GM12878 (cell line): ENCODE measurements around the gene HOXB3. TPM values are rescaled to one million over a fixed set of nuclear protein-coding genes. Genes with fewer than 3 reads are reported as not detected.

Experiments
- ATAC-seq: fragments of 200-7000 bp; cut with Tn5 transposase; 3 replicates; pipeline ENCODE4 v1.9.1; 2020; ENCODE audit warnings: mild to moderate bottlenecking, moderate library complexity
- BruUV-seq: library from RNA; stranded (reverse); fragments of 400-500 nt; replicated peaks from 2 replicates; lab custom pipeline; 2021; lab: Mats Ljungman, UMichigan
- CTCF ChIA-PET: fragments of 300-600 bp; sonication (Branson Sonifier 250); formaldehyde crosslinking; extraction: SDS; loops from one replicate; lab custom pipeline; 2021; ENCODE audit warnings: inconsistent platforms; lab: Yijun Ruan, JAX
- POLR2A ChIA-PET: fragments of 350-600 bp; formaldehyde crosslinking; extraction: SDS; loops from one replicate; lab custom pipeline; 2021; ENCODE audit warnings: inconsistent platforms; lab: Charles Lee
- RAD21 ChIA-PET: fragments of 300-600 bp; sonication (Branson Sonifier 250); formaldehyde crosslinking; loops from one replicate; lab custom pipeline; 2023; ENCODE audit warnings: antibody characterized with exemption; ENCODE audit not compliant: unreplicated experiment; lab: Charles Lee
- SMC1A ChIA-PET: fragments of 300-600 bp; sonication (Branson Sonifier 250); formaldehyde crosslinking; loops from one replicate; lab custom pipeline; 2023; ENCODE audit not compliant: unreplicated experiment, uncharacterized antibody; lab: Charles Lee
- DNase-seq: peaks from one replicate; pipeline ENCODE4 v3.0.0-alpha.2; 2011; ENCODE audit warnings: low read depth, low spot score
- FAIRE-seq: peaks from 3 replicates; lab custom pipeline; 2011; peaks lifted over from hg19 to GRCh38; lab: Jason Lieb, UNC
- H2AFZ ChIP-seq: 2 replicates; pipeline ENCODE4 v1.6.0; 2011; ENCODE audit warnings: low read depth, low read length, control low read depth; ENCODE audit not compliant: control insufficient read depth
- H3K27ac ChIP-seq: 2 replicates; pipeline ENCODE4 v1.5.1; 2011; ENCODE audit warnings: control low read depth; ENCODE audit not compliant: control insufficient read depth, insufficient read depth
- H3K27me3 ChIP-seq, 2 experiments: replicated peaks in 1 of 2; 2 replicates each; pipeline versions ENCODE4 v1.6.0 to v1.6.1; 2011; ENCODE audit warnings: low read length in 1 of 2; ENCODE audit not compliant: control insufficient read depth in 2 of 2, insufficient read depth in 2 of 2
- H3K36me3 ChIP-seq, 2 experiments: 2 replicates each; pipeline ENCODE4 v1.5.1; 2011; ENCODE audit warnings: low read length in 1 of 2; ENCODE audit not compliant: control insufficient read depth in 2 of 2, insufficient read depth in 2 of 2
- H3K4me1 ChIP-seq: 2 replicates; pipeline ENCODE4 v1.6.1; 2011; ENCODE audit warnings: mild to moderate bottlenecking, low read length, moderate library complexity, mixed read lengths; ENCODE audit not compliant: control insufficient read depth, insufficient read depth
- H3K4me2 ChIP-seq: 2 replicates; pipeline ENCODE4 v1.6.0; 2011; ENCODE audit warnings: control low read depth; ENCODE audit not compliant: control insufficient read depth, insufficient read depth
- H3K4me3 ChIP-seq: fragments of 200-600 bp; sonication (generic); 2 replicates; pipeline ENCODE4 v1.5.1; 2016
- H3K79me2 ChIP-seq: 2 replicates; pipeline ENCODE4 v1.6.0; 2011; ENCODE audit warnings: low read length; ENCODE audit not compliant: control insufficient read depth, insufficient read depth
- H3K9ac ChIP-seq: 2 replicates; pipeline ENCODE4 v1.8.0; 2011; ENCODE audit warnings: low read length, control low read depth, mixed read lengths; ENCODE audit not compliant: control insufficient read depth, insufficient read depth
- H3K9me3 ChIP-seq: replicated peaks from 3 replicates; pipeline ENCODE4 v1.5.1; 2011; ENCODE audit warnings: mild to moderate bottlenecking, low read length; ENCODE audit not compliant: control insufficient read depth, insufficient read depth
- H4K20me1 ChIP-seq: 2 replicates; pipeline ENCODE4 v1.6.0; 2011; ENCODE audit not compliant: control insufficient read depth, insufficient read depth
- CBX5 ChIP-seq: sonication (generic); IDR thresholded peaks from 2 replicates; pipeline ENCODE4 v1.6.1; 2016; ENCODE audit warnings: low read depth, moderate library complexity, mild to moderate bottlenecking, inconsistent platforms
- ETV6 ChIP-seq, 2 experiments: fragments of 450-650 bp in 1 of 2; IDR thresholded peaks in 1 of 2; conservative IDR thresholded peaks in 1 of 2; 2 replicates each; pipeline ENCODE4 v1.6.1; 2014; ENCODE audit warnings: antibody characterized with exemption in 1 of 2, borderline replicate concordance in 1 of 2, low read depth in 1 of 2, mild to moderate bottlenecking in 1 of 2, moderate library complexity in 1 of 2
- HCFC1 ChIP-seq: fragments of 150-350 bp; IDR thresholded peaks from 2 replicates; pipeline ENCODE4 v1.6.1; 2014; ENCODE audit warnings: low read length
- IKZF2 ChIP-seq, 2 experiments: fragments of 450-650 bp; IDR thresholded peaks; 2 replicates each; pipeline ENCODE4 v1.6.1; 2017; ENCODE audit warnings: mild to moderate bottlenecking in 2 of 2, moderate library complexity in 2 of 2
- POLR2AphosphoS2 ChIP-seq: IDR thresholded peaks from 2 replicates; pipeline ENCODE4 v1.6.1; 2011; ENCODE audit warnings: low read depth, mild to moderate bottlenecking, low read length, improper control_type of control experiment, moderate library complexity
- RFX5 ChIP-seq: IDR thresholded peaks from 2 replicates; pipeline ENCODE4 v1.6.1; 2011; ENCODE audit warnings: low read depth, low read length, improper control_type of control experiment
- SMAD1 ChIP-seq: fragments of 450-650 bp; IDR thresholded peaks from 2 replicates; pipeline ENCODE4 v1.6.1; 2018; ENCODE audit warnings: mild to moderate bottlenecking, low read depth; ENCODE audit not compliant: partially characterized antibody
- SPI1 ChIP-seq: IDR thresholded peaks from 2 replicates; pipeline ENCODE4 v1.6.1; 2011; ENCODE audit warnings: low read depth, mild to moderate bottlenecking, low read length, moderate library complexity, borderline replicate concordance; ENCODE audit not compliant: insufficient read depth
- SREBF2 ChIP-seq: IDR thresholded peaks from 2 replicates; pipeline ENCODE4 v1.6.1; 2012; ENCODE audit warnings: mild to moderate bottlenecking, low read length
- ZNF217 ChIP-seq: fragments of 450-650 bp; IDR thresholded peaks from 2 replicates; pipeline ENCODE4 v1.6.1; 2017; ENCODE audit warnings: antibody characterized with exemption, mild to moderate bottlenecking
- ZNF24 ChIP-seq: fragments of 450-650 bp; IDR thresholded peaks from 2 replicates; pipeline ENCODE4 v1.6.1; 2017; ENCODE audit warnings: antibody characterized with exemption, mild to moderate bottlenecking
- WGBS: methylation state at CpG from one replicate; pipeline ENCODE4 v1.1.6; 2016; ENCODE audit warnings: low lambda C conversion rate; ENCODE audit not compliant: insufficient replicate concordance, insufficient coverage; ENCODE audit errors: missing lambda C conversion rate; 5-methylcytosine and 5-hydroxymethylcytosine counted together
- in situ Hi-C: fragments of 300-500 bp; cut with MboI; formaldehyde crosslinking; loops from 9 replicates; pipeline ENCODE4 v1.14.3; 2018; ENCODE audit warnings: mixed read lengths
- intact Hi-C: fragments of 100-400 bp; cut with micrococcal nuclease; formaldehyde crosslinking; loops from one replicate; pipeline ENCODE4 v1.14.2; 2022; ENCODE audit not compliant: unreplicated experiment
- polyA plus RNA-seq, 11 experiments: library from polyadenylated mRNA; depleted of rRNA in 4 of 11; unstranded in 6 of 11; stranded (reverse) in 5 of 11; fragments of >200 nt; fragmentation: Nextera tagmentation in 4 of 11; fragmentation: Illumina TruSeq in 1 of 11; extraction: Ambion mirVana in 4 of 11; extraction: Trizol in 1 of 11; gene quantifications; 1 replicate in 1 of 11; 2 replicates in 10 of 11; pipeline versions ENCODE4 v1.2.1 to v1.2.3, GENCODE V29; 2011 to 2016; ENCODE audit warnings: inconsistent platforms in 2 of 11, missing spikeins in 2 of 11, low read depth in 1 of 11
- total RNA-seq, 4 experiments: library from RNA; depleted of rRNA in 3 of 4; stranded (reverse); fragments of >200 nt in 3 of 4; fragmentation: Illumina TruSeq in 1 of 4; extraction: Trizol in 1 of 4; gene quantifications; 2 replicates each; pipeline versions ENCODE4 v1.2.1 to v1.2.3, GENCODE V29; 2013 to 2021
- TF ChIP-seq, protein P1 (sequence below): fragments of 450-650 bp; conservative IDR thresholded peaks from 2 replicates; pipeline ENCODE4 v1.6.1; 2017; ENCODE audit warnings: mild to moderate bottlenecking, moderate library complexity
- TF ChIP-seq, protein P2 (sequence below): fragments of 450-650 bp; IDR thresholded peaks from 2 replicates; pipeline ENCODE4 v1.6.1; 2017; ENCODE audit warnings: low read depth, mild to moderate bottlenecking, moderate library complexity

Gene HOXB3
- total and polyA plus RNA-seq, 10 of the 15 experiments (the other 5 are each of a cell fraction or from before 2014, with no cell fraction given), result 0.19 to 7.7 (median 2.9) TPM

GRCh38 chr17:48584223-48584741, 5.8 kb downstream of the HOXB3 start:
- Histone ChIP-seq H3K4me2 (no peak overlapping the region), H2AFZ (no peak overlapping the region), H3K4me3 (no peak overlapping the region)
- BruUV-seq, result no TSS peak
- RAD21 ChIA-PET, result interaction anchor here (0.8 to 2.2 kb wide), 6 partner anchors 73 to 504 kb away, joined by 3 to 7 read pairs (median 4); no protein-coding TSS in a partner anchor
- no peak for DNase-seq
- ATAC-seq, result no peak
- TF ChIP-seq, protein P1, sequence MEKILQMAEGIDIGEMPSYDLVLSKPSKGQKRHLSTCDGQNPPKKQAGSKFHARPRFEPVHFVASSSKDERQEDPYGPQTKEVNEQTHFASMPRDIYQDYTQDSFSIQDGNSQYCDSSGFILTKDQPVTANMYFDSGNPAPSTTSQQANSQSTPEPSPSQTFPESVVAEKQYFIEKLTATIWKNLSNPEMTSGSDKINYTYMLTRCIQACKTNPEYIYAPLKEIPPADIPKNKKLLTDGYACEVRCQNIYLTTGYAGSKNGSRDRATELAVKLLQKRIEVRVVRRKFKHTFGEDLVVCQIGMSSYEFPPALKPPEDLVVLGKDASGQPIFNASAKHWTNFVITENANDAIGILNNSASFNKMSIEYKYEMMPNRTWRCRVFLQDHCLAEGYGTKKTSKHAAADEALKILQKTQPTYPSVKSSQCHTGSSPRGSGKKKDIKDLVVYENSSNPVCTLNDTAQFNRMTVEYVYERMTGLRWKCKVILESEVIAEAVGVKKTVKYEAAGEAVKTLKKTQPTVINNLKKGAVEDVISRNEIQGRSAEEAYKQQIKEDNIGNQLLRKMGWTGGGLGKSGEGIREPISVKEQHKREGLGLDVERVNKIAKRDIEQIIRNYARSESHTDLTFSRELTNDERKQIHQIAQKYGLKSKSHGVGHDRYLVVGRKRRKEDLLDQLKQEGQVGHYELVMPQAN, result no peak
- TF ChIP-seq ETV6 (conservative IDR thresholded peaks at IDR 0.05 in 1 of 2, IDR thresholded peaks at IDR 0.05 in 1 of 2; ENCODE audit: borderline replicate concordance in 1 of 2, low read depth in 1 of 2) (no peak), CBX5 (no peak), RFX5 (no peak), ZNF217 (no peak), SPI1 (no peak), HCFC1 (no peak), POLR2AphosphoS2 (no peak), ZNF24 (no peak), SREBF2 (no peak), SMAD1 (no peak), IKZF2 (IDR thresholded peaks at IDR 0.05) (no peak)
- TF ChIP-seq, protein P2, sequence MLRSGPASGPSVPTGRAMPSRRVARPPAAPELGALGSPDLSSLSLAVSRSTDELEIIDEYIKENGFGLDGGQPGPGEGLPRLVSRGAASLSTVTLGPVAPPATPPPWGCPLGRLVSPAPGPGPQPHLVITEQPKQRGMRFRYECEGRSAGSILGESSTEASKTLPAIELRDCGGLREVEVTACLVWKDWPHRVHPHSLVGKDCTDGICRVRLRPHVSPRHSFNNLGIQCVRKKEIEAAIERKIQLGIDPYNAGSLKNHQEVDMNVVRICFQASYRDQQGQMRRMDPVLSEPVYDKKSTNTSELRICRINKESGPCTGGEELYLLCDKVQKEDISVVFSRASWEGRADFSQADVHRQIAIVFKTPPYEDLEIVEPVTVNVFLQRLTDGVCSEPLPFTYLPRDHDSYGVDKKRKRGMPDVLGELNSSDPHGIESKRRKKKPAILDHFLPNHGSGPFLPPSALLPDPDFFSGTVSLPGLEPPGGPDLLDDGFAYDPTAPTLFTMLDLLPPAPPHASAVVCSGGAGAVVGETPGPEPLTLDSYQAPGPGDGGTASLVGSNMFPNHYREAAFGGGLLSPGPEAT, result no peak
- TF ChIP-seq, all 136 proteins: peak for 0
- POLR2A ChIA-PET, result no interaction called here
- 50% methylated on average over 2 of the region's 2 CpGs for WGBS
- intact Hi-C loops (no loop called here), in situ Hi-C loops (no loop called here)
- peaks cover 0 to 4% of the 10 kb centered on the region in 2 experiments; a peak in 1 of 4 replicates for H3K27me3 ChIP-seq
- FAIRE-seq, result no peak
- no peak overlapping the region for H3K9ac ChIP-seq
- no peaks in the 10 kb centered on the region for H4K20me1 ChIP-seq
- CTCF ChIA-PET, result interaction anchor here (0.7 to 2.4 kb wide), 9 partner anchors 28 to 473 kb away, joined by 3 to 9 read pairs (median 4); no protein-coding TSS in a partner anchor
- H3K27ac ChIP-seq, result no peak overlapping the region
- SMC1A ChIA-PET, result interaction anchor here (0.8 to 1.0 kb wide), 3 partner anchors 237 to 504 kb away, joined by 3 read pairs; no protein-coding TSS in a partner anchor
- peaks cover 10% of the 10 kb centered on the region for H3K4me1 ChIP-seq
- no peaks in the 10 kb centered on the region for H3K36me3 ChIP-seq
- no peaks in the 10 kb centered on the region for H3K79me2 ChIP-seq
- H3K9me3 ChIP-seq, result no peaks in the 10 kb centered on the region
